Stimulated activated CD4-positive, alpha-beta T cell treated with anti-CD3 and anti-CD28 coated beads, Interleukin-2, amount 100 ng/mL, for 24 hours (primary cell): ENCODE data around the gene FFAR2.
"Not testable (repeated sequence)": the region's sequence is repeated elsewhere in the genome, so short reads cannot be mapped to it uniquely, and the experiment has no call there.

ENCODE experiments used
- DNase-seq, 2 donors: peaks; one replicate each; pipeline ENCODE4 v3.0.0-alpha.2; 2020

The FFAR2 gene

GRCh38 chr19:35458192-35458591, 10.1 kb downstream of the FFAR2 start:
- DNase-seq = no peak

GRCh38 chr19:35458731-35459391, 10.8 kb downstream of the FFAR2 start:
- no peak for DNase-seq

- DNase-seq = no peak
These were observed 11.5 kb downstream of the FFAR2 start for GRCh38 chr19:35459414-35460082.

GRCh38 chr19:35460608-35461007, 12.6 kb downstream of the FFAR2 start:
- no peak for DNase-seq

- no peak for DNase-seq
These were observed 13.0 kb downstream of the FFAR2 start for GRCh38 chr19:35461060-35461459.

- DNase-seq = not testable (repeated sequence)
These were observed 13.7 kb downstream of the FFAR2 start for GRCh38 chr19:35461788-35462187.

- peak in 1 of 2 donors; percentile 28 for DNase-seq
These were observed 14.5 kb downstream of the FFAR2 start for GRCh38 chr19:35462476-35462953.

- DNase-seq = not testable (repeated sequence)
These were observed 14.9 kb downstream of the FFAR2 start for GRCh38 chr19:35462956-35463355.

- DNase-seq = no peak
These were observed 18.2 kb downstream of the FFAR2 start for GRCh38 chr19:35466259-35466658.

- peak; percentile 54 to 64 for DNase-seq
These were observed 20.6 kb downstream of the FFAR2 start for GRCh38 chr19:35468637-35469036.

- DNase-seq = no peak
These were observed 22.1 kb downstream of the FFAR2 start for GRCh38 chr19:35470128-35470527.

- not testable (repeated sequence) for DNase-seq
These were observed 23.0 kb downstream of the FFAR2 start for GRCh38 chr19:35471075-35471474.

- no peak for DNase-seq
These were observed 23.9 kb downstream of the FFAR2 start for GRCh38 chr19:35471946-35472345.

- DNase-seq = no peak
These were observed 26.0 kb downstream of the FFAR2 start for GRCh38 chr19:35474104-35474503.

- DNase-seq = not testable (repeated sequence)
These were observed 26.5 kb downstream of the FFAR2 start for GRCh38 chr19:35474594-35474993.

- peak in 1 of 2 donors; percentile 30 for DNase-seq
These were observed 28.1 kb downstream of the FFAR2 start for GRCh38 chr19:35476149-35476548.

GRCh38 chr19:35478794-35479677, 31.0 kb downstream of the FFAR2 start:
- DNase-seq = no peak

- DNase-seq = no peak
These were observed 35.0 kb downstream of the FFAR2 start for GRCh38 chr19:35483089-35483488.

- DNase-seq = peak in 1 of 2 donors; percentile 10
These were observed 36.4 kb downstream of the FFAR2 start for GRCh38 chr19:35484252-35485036.

GRCh38 chr19:35486268-35486708, 38.2 kb downstream of the FFAR2 start:
- no peak for DNase-seq

GRCh38 chr19:35487656-35488182, 39.7 kb downstream of the FFAR2 start:
- no peak for DNase-seq

GRCh38 chr19:35488677-35489076, 40.6 kb downstream of the FFAR2 start:
- no peak for DNase-seq
